PC-3 (cell line): ENCODE measurements around the gene OR1A2. TPM values are rescaled to one million over a fixed set of nuclear protein-coding genes. Genes with fewer than 3 reads are reported as not detected.
"Not testable (repeated sequence)": the region's sequence is repeated elsewhere in the genome, so short reads cannot be mapped to it uniquely, and the experiment has no call there.

Experiments used
- ATAC-seq: fragments of 200-7000 bp; cut with Tn5 transposase; 2 replicates; pipeline ENCODE4 v1.9.1; 2020; ENCODE audit warnings: mild to moderate bottlenecking, moderate library complexity
- BruUV-seq: library from RNA; stranded (reverse); fragments of 400-500 nt; replicated peaks from 2 replicates; lab custom pipeline; 2021; lab: Mats Ljungman, UMichigan
- CTCF ChIA-PET: fragments of 300-600 bp; sonication (Branson Sonifier 250); formaldehyde crosslinking; loops from one replicate; lab custom pipeline; 2022; ENCODE audit warnings: antibody characterized with exemption; lab: Charles Lee
- POLR2A ChIA-PET: fragments of 300-600 bp; sonication (Branson Sonifier 250); formaldehyde crosslinking; loops from one replicate; lab custom pipeline; 2022; ENCODE audit warnings: antibody characterized with exemption; ENCODE audit not compliant: unreplicated experiment; lab: Charles Lee
- DNase-seq: peaks from one replicate; pipeline ENCODE4 v3.0.0-alpha.2; 2015
- H2AFZ ChIP-seq: fragments of 300-600 bp; sonication (generic); 2 replicates; pipeline ENCODE4 v1.6.0; 2016; ENCODE audit warnings: antibody characterized with exemption, low read length
- H3F3A ChIP-seq: fragments of 300-600 bp; sonication (generic); one replicate; pipeline ENCODE4 v1.6.0; 2017; ENCODE audit warnings: antibody characterized with exemption, low read length, control low read depth, mild to moderate bottlenecking; ENCODE audit not compliant: unreplicated experiment
- H3K27ac ChIP-seq: fragments of 300-600 bp; sonication (generic); 2 replicates; pipeline ENCODE4 v1.5.1; 2016; ENCODE audit warnings: mild to moderate bottlenecking, low read length
- H3K27me3 ChIP-seq: fragments of 300-600 bp; sonication (generic); 2 replicates; pipeline ENCODE4 v1.6.1; 2016; ENCODE audit warnings: low read length, mixed read lengths
- H3K36me3 ChIP-seq: fragments of 300-600 bp; sonication (generic); 2 replicates; pipeline ENCODE4 v1.6.1; 2016; ENCODE audit warnings: low read depth, mixed run types, low read length, mixed read lengths
- H3K4me1 ChIP-seq: fragments of 300-600 bp; sonication (generic); 2 replicates; pipeline ENCODE4 v1.5.1; 2016; ENCODE audit warnings: low read length; ENCODE audit not compliant: insufficient read depth
- H3K4me2 ChIP-seq: fragments of 300-600 bp; sonication (generic); 2 replicates; pipeline ENCODE4 v1.6.0; 2016; ENCODE audit warnings: low read length
- H3K4me3 ChIP-seq: fragments of 300-600 bp; sonication (generic); 2 replicates; pipeline ENCODE4 v1.5.1; 2016; ENCODE audit warnings: mild to moderate bottlenecking, low read length, mixed read lengths
- H3K79me2 ChIP-seq: fragments of 300-600 bp; sonication (generic); 2 replicates; pipeline ENCODE4 v1.6.1; 2017; ENCODE audit warnings: low read length, mixed read lengths
- H3K9ac ChIP-seq: fragments of 300-600 bp; sonication (generic); 2 replicates; pipeline ENCODE4 v1.6.0; 2016; ENCODE audit warnings: mild to moderate bottlenecking, low read length
- H3K9me2 ChIP-seq: fragments of 300-600 bp; sonication (generic); replicated peaks from 2 replicates; pipeline ENCODE4 v1.6.1; 2016; ENCODE audit warnings: mixed run types, low read length, mixed read lengths
- H3K9me3 ChIP-seq: fragments of 300-600 bp; sonication (generic); 2 replicates; pipeline ENCODE4 v1.6.1; 2016; ENCODE audit warnings: low read length, mixed read lengths
- H4K20me1 ChIP-seq: fragments of 300-600 bp; sonication (generic); 2 replicates; pipeline ENCODE4 v1.6.1; 2016; ENCODE audit warnings: low read length, mixed read lengths
- intact Hi-C: fragments of 100-400 bp; cut with micrococcal nuclease; formaldehyde crosslinking; loops from 2 replicates; pipeline ENCODE4 v1.9.0; 2023
- total RNA-seq: library from RNA; depleted of rRNA; stranded (reverse); fragments of >200 nt; gene quantifications from 2 replicates; pipeline ENCODE4 v1.2.3, GENCODE V29; 2014; rRNA removed

The OR1A2 gene
- total RNA-seq, 1 experiment from 2014 or later = not detected

GRCh38 chr17:3241044-3241443 is 43.7 kb downstream of the OR1A2 start:
- H3K27ac ChIP-seq, H2AFZ ChIP-seq, ATAC-seq, DNase-seq, H3K79me2 ChIP-seq, H4K20me1 ChIP-seq, H3K36me3 ChIP-seq, H3K9ac ChIP-seq, H3K27me3 ChIP-seq, intact Hi-C loops, H3K9me3 ChIP-seq, H3F3A ChIP-seq, POLR2A ChIA-PET, H3K4me2 ChIP-seq, H3K4me3 ChIP-seq, BruUV-seq, CTCF ChIA-PET, H3K9me2 ChIP-seq, H3K4me1 ChIP-seq: not testable (repeated sequence)

GRCh38 chr17:3244841-3245240 is 47.5 kb downstream of the OR1A2 start:
- ATAC-seq, CTCF ChIA-PET, H3K79me2 ChIP-seq, H3K4me2 ChIP-seq, BruUV-seq, H3K9me2 ChIP-seq, H3K4me3 ChIP-seq, H3K36me3 ChIP-seq, H3K4me1 ChIP-seq, H2AFZ ChIP-seq, H3K27ac ChIP-seq, intact Hi-C loops, DNase-seq, H3F3A ChIP-seq, H3K9ac ChIP-seq, H3K9me3 ChIP-seq, H3K27me3 ChIP-seq, H4K20me1 ChIP-seq, POLR2A ChIA-PET: not testable (repeated sequence)

Other genes starting within 250 kb of the OR1A2 start
- not detected in 2 replicates for gene OR1D5, start 133.9 kb upstream of the OR1A2 start, total RNA-seq
- not detected in 2 replicates for gene OR1D2, start 93.1 kb upstream of the OR1A2 start, total RNA-seq
- gene OR1G1, start 70.0 kb upstream of the OR1A2 start, total RNA-seq = not detected in 2 replicates
- gene OR1A1, start 10.1 kb downstream of the OR1A2 start, total RNA-seq = not detected in 2 replicates
- not detected in 2 replicates for gene OR3A1, start 100.8 kb downstream of the OR1A2 start, total RNA-seq
- gene OR3A2, start 188.8 kb downstream of the OR1A2 start, total RNA-seq = not detected in 2 replicates
- gene OR1E1, start 200.9 kb downstream of the OR1A2 start, total RNA-seq = not detected in 2 replicates
- gene OR3A3, start 213.9 kb downstream of the OR1A2 start, total RNA-seq = not detected in 2 replicates
- not detected in 2 replicates for gene OR1E2, start 236.3 kb downstream of the OR1A2 start, total RNA-seq